Rectal smooth muscle tissue (tissue), 1 donor: Measurements from ENCODE around the gene NLGN1.

Source experiments
- H3K27ac ChIP-seq: one replicate; pipeline ENCODE4 v1.7.0; 2013; ENCODE audit warnings: low read depth, low read length, inconsistent platforms
- H3K27me3 ChIP-seq: one replicate; pipeline ENCODE4 v1.7.0; 2013; ENCODE audit warnings: low read length; ENCODE audit not compliant: control insufficient read depth, insufficient read depth
- H3K36me3 ChIP-seq: one replicate; pipeline ENCODE4 v1.7.0; 2013; ENCODE audit warnings: low read length; ENCODE audit not compliant: control insufficient read depth, insufficient read depth
- H3K4me1 ChIP-seq: one replicate; pipeline ENCODE4 v1.7.0; 2013; ENCODE audit warnings: low read length; ENCODE audit not compliant: control insufficient read depth, insufficient read depth
- H3K4me3 ChIP-seq: one replicate; pipeline ENCODE4 v1.7.0; 2013; ENCODE audit warnings: low read length
- H3K9ac ChIP-seq: one replicate; pipeline ENCODE4 v1.7.0; 2013; ENCODE audit warnings: low read length

The NLGN1 gene

GRCh38 chr3:173762501-173762900 lies 365.0 kb downstream of the NLGN1 start:
- Histone ChIP-seq H3K4me3 (no peak overlapping the region), H3K36me3 (no peaks in the 10 kb centered on the region), H3K4me1 (no peaks in the 10 kb centered on the region), H3K27me3 (no peaks in the 10 kb centered on the region), H3K27ac (no peak overlapping the region), H3K9ac (no peak overlapping the region)

DNA sequence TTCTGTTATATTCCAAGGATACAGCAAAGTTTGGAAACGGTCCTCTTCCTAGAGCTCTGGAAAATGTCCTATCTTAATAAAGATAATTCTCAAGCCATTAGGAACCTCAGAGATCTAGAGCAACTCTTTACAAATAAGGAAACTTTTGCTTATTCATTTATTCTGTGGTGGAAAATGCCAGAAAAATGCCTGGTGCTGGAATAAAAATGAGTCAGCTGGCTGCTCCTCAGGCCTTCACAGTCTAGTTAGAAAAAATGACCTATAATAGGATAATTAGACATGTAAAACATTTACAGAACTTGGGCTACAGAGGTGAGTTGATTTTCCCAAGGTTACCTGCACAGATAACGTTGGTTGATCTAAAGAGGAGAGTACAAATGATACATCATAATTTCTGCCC lies 372.5 kb downstream of the NLGN1 start:
- H3K4me3 ChIP-seq: no peak overlapping the region
- no peak overlapping the region for H3K9ac ChIP-seq
- H3K27me3 ChIP-seq: no peaks in the 10 kb centered on the region
- H3K27ac ChIP-seq: no peak overlapping the region
- H3K4me1 ChIP-seq: no peaks in the 10 kb centered on the region
- H3K36me3 ChIP-seq: no peaks in the 10 kb centered on the region

- H3K36me3 ChIP-seq: no peaks in the 10 kb centered on the region
- H3K4me3 ChIP-seq: no peak overlapping the region
- H3K9ac ChIP-seq: no peak overlapping the region
Observed at GRCh38 chr3:173770796-173771573, 373.4 kb downstream of the NLGN1 start.

DNA sequence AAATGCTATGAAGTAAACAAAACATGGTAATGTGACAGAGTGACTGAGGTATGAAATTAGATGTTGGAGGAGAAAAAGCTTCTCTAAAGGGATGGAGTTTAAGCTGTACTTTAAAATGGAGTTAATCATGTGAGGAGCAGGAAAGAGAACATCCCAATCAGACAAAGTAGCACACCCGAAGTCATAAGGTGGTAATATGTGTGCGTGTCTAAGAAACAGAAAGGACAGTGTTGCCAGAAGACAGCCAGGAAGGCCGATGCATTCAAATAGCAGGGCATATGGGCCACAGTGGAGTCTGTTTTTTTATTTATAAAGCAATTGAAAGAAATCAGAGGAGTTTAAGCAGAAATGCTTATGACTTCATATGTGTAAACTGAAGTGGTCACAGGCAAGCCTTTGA lies 376.3 kb downstream of the NLGN1 start:
- Histone ChIP-seq H3K4me3 (no peak overlapping the region), H3K36me3 (no peaks in the 10 kb centered on the region), H3K4me1 (no peaks in the 10 kb centered on the region), H3K27ac (no peak overlapping the region), H3K9ac (no peak overlapping the region), H3K27me3 (no peaks in the 10 kb centered on the region)

More at GRCh38 chr3:173770796-173771573, 373.4 kb downstream of the NLGN1 start:
- H3K4me1 ChIP-seq: no peaks in the 10 kb centered on the region
- no peaks in the 10 kb centered on the region for H3K27me3 ChIP-seq
- H3K27ac ChIP-seq: no peak overlapping the region

- Histone ChIP-seq H3K27ac (no peak overlapping the region), H3K4me1 (no peaks in the 10 kb centered on the region), H3K36me3 (no peaks in the 10 kb centered on the region), H3K27me3 (no peaks in the 10 kb centered on the region), H3K4me3 (no peak overlapping the region), H3K9ac (no peak overlapping the region)
Observed at GRCh38 chr3:173774294-173774693, 376.8 kb downstream of the NLGN1 start.

- Histone ChIP-seq H3K27me3 (no peaks in the 10 kb centered on the region), H3K27ac (no peak overlapping the region), H3K9ac (no peak overlapping the region), H3K36me3 (no peaks in the 10 kb centered on the region), H3K4me1 (no peaks in the 10 kb centered on the region), H3K4me3 (no peak overlapping the region)
Observed at GRCh38 chr3:173778251-173778650, 380.7 kb downstream of the NLGN1 start.

GRCh38 chr3:173780067-173780466 lies 382.5 kb downstream of the NLGN1 start:
- Histone ChIP-seq H3K36me3 (no peaks in the 10 kb centered on the region), H3K4me1 (no peaks in the 10 kb centered on the region), H3K4me3 (no peak overlapping the region), H3K9ac (no peak overlapping the region), H3K27me3 (no peaks in the 10 kb centered on the region), H3K27ac (no peak overlapping the region)

DNA sequence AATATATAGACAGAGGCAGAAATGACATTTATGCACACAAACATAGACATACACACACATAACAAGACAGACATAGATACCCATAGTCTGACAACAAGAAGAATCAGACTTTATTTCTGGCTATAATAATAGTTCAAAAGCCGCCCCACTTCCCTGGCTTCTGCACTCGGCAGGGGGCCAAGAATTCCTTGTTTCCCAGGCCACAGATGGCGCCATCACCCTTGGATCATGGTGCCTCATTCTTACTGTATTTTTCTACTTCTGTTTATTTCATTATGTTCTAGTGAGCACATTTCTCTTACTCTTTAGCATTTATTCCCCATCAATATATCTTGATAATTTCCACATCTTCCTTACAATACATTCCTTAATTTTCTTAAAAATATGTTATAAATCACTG lies 387.5 kb downstream of the NLGN1 start:
- no peaks in the 10 kb centered on the region for H3K4me1 ChIP-seq
- no peak overlapping the region for H3K4me3 ChIP-seq
- no peak overlapping the region for H3K27ac ChIP-seq

DNA sequence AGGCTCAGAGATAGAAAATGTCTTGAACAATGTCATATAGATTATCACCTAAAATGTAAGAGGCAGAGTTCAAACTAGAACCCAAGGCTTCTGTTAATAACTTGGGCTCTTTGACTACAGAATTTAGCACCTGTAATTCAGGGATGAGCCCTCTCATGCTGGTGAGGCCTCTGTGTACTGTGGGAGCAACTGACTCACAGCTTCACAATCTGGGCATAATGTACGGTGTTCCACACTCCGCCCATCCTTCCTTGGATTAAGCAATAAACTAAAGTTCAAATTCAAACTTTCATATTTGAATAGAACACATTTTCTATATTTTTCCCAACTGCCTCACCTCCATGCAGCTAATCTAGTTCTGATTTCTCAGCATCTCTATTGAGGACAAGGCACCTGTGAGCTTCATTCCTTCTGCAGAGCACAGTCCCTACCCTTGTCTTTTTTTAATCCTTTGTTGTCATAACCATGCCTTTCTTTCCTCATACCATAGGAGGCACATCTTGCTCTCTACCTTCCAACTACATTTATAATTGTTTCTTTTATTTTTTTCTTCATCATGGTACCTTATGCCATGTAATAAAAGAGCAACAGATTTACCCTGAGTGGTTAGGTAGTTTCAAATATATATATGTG lies 392.1 kb downstream of the NLGN1 start:
- H3K36me3 ChIP-seq: no peaks in the 10 kb centered on the region
- no peak overlapping the region for H3K27ac ChIP-seq
- no peaks in the 10 kb centered on the region for H3K4me1 ChIP-seq
- H3K9ac ChIP-seq: no peak overlapping the region
- no peaks in the 10 kb centered on the region for H3K27me3 ChIP-seq
- no peak overlapping the region for H3K4me3 ChIP-seq

More for the DNA sequence above, 387.5 kb downstream of the NLGN1 start:
- Histone ChIP-seq H3K36me3 (no peaks in the 10 kb centered on the region), H3K27me3 (no peaks in the 10 kb centered on the region), H3K9ac (no peak overlapping the region)

DNA sequence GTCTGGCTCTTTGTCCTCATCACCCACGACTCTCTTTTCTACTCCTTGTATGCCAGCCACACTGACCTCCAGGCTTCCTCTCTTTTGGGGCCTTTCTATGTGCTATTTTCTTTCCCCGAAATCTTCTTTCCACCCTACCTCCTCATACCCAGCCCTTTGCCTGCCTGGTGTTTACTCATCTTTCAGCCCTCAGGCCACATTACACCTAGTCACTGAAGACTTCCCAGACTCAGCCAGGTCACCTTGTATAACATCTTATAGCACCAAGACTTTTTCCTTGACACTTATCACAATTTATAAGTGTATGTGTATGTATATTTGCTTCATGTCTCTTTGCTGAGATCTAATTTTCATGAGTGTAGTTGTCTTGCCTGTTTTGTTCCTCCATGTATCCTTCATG lies 396.4 kb downstream of the NLGN1 start:
- no peaks in the 10 kb centered on the region for H3K27me3 ChIP-seq
- H3K9ac ChIP-seq: no peak overlapping the region
- no peak overlapping the region for H3K4me3 ChIP-seq
- H3K4me1 ChIP-seq: no peaks in the 10 kb centered on the region
- H3K27ac ChIP-seq: no peak overlapping the region
- H3K36me3 ChIP-seq: no peaks in the 10 kb centered on the region

- no peak overlapping the region for H3K4me3 ChIP-seq
- no peaks in the 10 kb centered on the region for H3K4me1 ChIP-seq
- H3K9ac ChIP-seq: no peak overlapping the region
- H3K27me3 ChIP-seq: no peaks in the 10 kb centered on the region
- no peak overlapping the region for H3K27ac ChIP-seq
- H3K36me3 ChIP-seq: no peaks in the 10 kb centered on the region
Observed at GRCh38 chr3:173796405-173796804, 398.9 kb downstream of the NLGN1 start.

GRCh38 chr3:173796890-173797289 lies 399.3 kb downstream of the NLGN1 start:
- Histone ChIP-seq H3K9ac (no peak overlapping the region), H3K27ac (no peak overlapping the region), H3K36me3 (no peaks in the 10 kb centered on the region), H3K4me1 (no peaks in the 10 kb centered on the region), H3K4me3 (no peak overlapping the region), H3K27me3 (no peaks in the 10 kb centered on the region)
